GM20000 (cell line): ENCODE data around the gene CLIC1.

Experiments used
- DNase-seq: peaks from one replicate; pipeline ENCODE4 v3.0.0; 2012; ENCODE audit warnings: low spot score
- TF ChIP-seq, protein P1 (sequence below): IDR thresholded peaks from 2 replicates; pipeline ENCODE4 v1.5.1; 2012; ENCODE audit warnings: mild to moderate bottlenecking, control low read depth; ENCODE audit errors: extremely low read depth, missing control alignments

Gene CLIC1

DNA sequence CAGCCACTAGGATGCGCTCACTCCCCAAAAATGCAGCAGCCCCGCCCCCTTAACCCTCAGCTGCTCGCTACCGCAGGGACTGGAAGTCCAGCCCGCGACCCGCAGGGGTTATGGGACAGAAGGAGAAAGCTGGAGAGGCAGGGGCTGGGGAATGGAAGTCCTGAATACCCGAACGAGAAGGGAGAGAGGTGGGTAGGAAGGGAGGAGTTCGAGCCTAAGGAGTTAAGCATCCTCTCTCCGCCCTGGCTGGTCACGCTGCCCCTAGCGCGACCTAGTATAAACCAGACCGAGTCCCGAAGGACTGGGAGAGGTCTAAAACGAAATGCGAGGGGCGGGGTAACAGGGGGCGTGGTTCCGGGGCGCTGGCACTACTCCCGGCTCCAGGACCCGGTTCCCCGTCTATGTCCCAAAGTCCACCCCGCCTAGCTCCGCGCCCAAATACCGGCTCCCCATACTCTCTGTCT lies 6.8 kb downstream of the CLIC1 start:
- TF ChIP-seq, protein P1, sequence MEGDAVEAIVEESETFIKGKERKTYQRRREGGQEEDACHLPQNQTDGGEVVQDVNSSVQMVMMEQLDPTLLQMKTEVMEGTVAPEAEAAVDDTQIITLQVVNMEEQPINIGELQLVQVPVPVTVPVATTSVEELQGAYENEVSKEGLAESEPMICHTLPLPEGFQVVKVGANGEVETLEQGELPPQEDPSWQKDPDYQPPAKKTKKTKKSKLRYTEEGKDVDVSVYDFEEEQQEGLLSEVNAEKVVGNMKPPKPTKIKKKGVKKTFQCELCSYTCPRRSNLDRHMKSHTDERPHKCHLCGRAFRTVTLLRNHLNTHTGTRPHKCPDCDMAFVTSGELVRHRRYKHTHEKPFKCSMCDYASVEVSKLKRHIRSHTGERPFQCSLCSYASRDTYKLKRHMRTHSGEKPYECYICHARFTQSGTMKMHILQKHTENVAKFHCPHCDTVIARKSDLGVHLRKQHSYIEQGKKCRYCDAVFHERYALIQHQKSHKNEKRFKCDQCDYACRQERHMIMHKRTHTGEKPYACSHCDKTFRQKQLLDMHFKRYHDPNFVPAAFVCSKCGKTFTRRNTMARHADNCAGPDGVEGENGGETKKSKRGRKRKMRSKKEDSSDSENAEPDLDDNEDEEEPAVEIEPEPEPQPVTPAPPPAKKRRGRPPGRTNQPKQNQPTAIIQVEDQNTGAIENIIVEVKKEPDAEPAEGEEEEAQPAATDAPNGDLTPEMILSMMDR, result no peak
- DNase-seq, result peak; percentile 83

DNA sequence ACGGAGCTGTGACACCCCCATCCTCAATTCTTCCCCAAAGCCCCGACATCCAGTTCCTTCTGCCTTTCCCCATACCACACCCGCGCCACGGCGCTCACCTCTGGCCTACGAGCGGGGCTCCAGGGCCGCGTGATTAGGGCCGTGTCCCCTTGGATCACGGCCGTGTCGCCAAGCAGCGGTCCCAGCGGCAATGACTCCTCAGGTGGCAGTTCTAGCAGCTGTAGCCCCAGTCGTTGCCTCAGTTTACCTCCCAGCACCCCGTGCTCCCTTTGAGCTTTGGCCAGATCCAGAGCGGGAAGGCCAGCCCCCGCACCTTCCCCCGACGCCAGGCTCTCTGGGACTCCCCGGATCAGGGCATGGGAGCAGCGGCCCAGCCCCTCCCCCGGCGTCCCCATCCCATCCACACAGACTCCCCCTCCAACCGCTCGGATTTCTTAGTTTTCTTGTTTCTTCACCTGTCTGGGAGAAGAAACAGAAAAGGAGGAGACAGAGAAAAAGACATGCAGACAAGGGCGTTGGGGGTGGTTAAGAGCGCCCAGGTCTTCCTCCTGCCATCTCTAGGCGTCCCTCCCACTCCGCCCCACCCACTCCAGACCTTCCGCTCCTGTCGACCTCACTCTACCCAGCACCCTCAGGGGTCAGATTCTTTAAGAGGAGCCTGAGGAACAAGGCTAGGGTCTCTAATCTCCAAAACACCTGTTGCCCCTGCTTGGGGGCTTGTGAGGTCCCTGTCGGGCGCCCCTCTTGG lies 7.4 kb downstream of the CLIC1 start, which contains the start of gene DDAH2:
DDAH2 (minus strand) TSS at position 533 of the 748 bp plus-strand sequence; CDS start at position 395, 138 bp downstream.
- TF ChIP-seq, protein P1, result peak; percentile 91
- no peak for DNase-seq

DNA sequence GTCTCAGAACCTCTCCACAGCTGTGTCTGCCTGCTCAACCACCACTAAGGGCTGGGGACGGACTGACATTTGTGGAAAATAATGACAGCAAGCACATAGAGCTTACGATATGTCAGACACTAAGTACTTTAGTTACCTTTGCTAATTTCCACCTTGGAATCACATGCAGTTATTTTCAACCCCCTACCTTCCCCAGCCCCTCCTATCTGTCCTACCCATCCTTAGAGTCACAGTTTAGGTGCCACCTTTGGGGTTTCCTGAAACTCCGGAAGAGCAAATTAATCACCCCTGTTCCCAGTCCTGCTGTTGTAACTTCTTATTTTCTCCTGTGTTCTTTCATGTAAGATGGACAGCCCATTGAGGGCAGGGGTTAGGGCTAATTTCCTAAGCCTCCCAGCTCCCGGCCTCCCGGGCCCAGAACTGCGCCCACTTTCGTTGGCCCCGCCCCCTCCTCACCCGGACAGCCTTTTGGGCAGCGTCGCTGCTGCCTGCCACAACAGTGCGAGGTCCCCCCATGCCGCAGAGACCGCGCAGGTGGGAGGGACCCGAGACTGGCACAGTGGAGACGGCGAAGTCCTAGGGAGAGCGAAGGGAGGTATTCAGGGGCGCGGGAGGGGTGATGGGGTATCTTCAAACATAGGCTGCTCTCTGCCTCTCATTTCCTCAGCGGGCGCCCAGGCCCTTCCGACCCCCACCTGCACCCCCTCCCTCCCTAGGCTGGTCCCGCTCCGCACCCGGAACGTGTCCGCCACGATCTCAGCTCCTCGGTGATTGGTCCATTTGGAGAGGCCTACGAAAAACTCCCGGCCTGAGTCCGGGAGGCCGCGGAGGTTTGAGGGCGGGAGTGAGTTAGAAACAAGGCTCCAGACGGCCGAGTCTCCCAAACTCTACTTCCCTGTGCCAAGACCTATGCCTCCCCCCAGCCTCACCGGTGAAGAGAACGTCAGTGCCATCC lies 8.3 kb downstream of the CLIC1 start:
- no peak for DNase-seq

GRCh38 chr6:31727034-31727716 lies 9.2 kb downstream of the CLIC1 start:
- TF ChIP-seq, protein P1, result no peak
- peak; percentile 90 for DNase-seq

More for the DNA sequence above, 8.3 kb downstream of the CLIC1 start:
- TF ChIP-seq, protein P1, result no peak

- TF ChIP-seq, protein P1, result no peak
- no peak for DNase-seq
These were observed 10.6 kb downstream of the CLIC1 start for GRCh38 chr6:31725502-31726350.

- DNase-seq, result no peak
These were observed 12.2 kb downstream of the CLIC1 start for GRCh38 chr6:31723980-31724691.

More at GRCh38 chr6:31723980-31724691, 12.2 kb downstream of the CLIC1 start:
- TF ChIP-seq, protein P1, result no peak
